GM23338 (cell line): Measurements from ENCODE around the gene NCAN. TPM values are rescaled to one million over a fixed set of nuclear protein-coding genes. Genes with fewer than 3 reads are reported as not detected.

ENCODE experiments used
- ATAC-seq: fragments of 200-7000 bp; cut with Tn5 transposase; 3 replicates; pipeline ENCODE4 v1.9.1; 2020
- DNase-seq: peaks from one replicate; pipeline ENCODE4 v3.0.0-alpha.2; 2015; ENCODE audit warnings: low spot score
- H2AFZ ChIP-seq: fragments of 200-600 bp; sonication (generic); 2 replicates; pipeline ENCODE4 v1.8.0; 2016; ENCODE audit warnings: antibody characterized with exemption, mild to moderate bottlenecking, moderate library complexity
- H3F3A ChIP-seq: fragments of 200-600 bp; sonication (generic); replicated peaks from 2 replicates; pipeline ENCODE4 v1.8.0; 2017; ENCODE audit warnings: antibody characterized with exemption, mixed run types, low read depth
- H3K27ac ChIP-seq: fragments of 200-600 bp; sonication (generic); 2 replicates; pipeline ENCODE4 v1.6.1; 2016; ENCODE audit warnings: low read depth
- H3K27me3 ChIP-seq: fragments of 200-600 bp; sonication (generic); 2 replicates; pipeline ENCODE4 v1.8.0; 2016; ENCODE audit warnings: mild to moderate bottlenecking, mixed run types, moderate library complexity; ENCODE audit not compliant: insufficient read depth
- H3K36me3 ChIP-seq: fragments of 200-600 bp; sonication (generic); 2 replicates; pipeline ENCODE4 v1.8.0; 2016; ENCODE audit warnings: mild to moderate bottlenecking; ENCODE audit not compliant: insufficient read depth
- H3K4me1 ChIP-seq: fragments of 200-600 bp; sonication (generic); 2 replicates; pipeline ENCODE4 v1.8.0; 2016; ENCODE audit warnings: mild to moderate bottlenecking, moderate library complexity; ENCODE audit not compliant: insufficient read depth
- H3K4me2 ChIP-seq: fragments of 200-600 bp; sonication (generic); 2 replicates; pipeline ENCODE4 v1.7.1; 2017; ENCODE audit warnings: mixed run types
- H3K4me3 ChIP-seq: fragments of 200-600 bp; sonication (generic); 2 replicates; pipeline ENCODE4 v1.6.1; 2016; ENCODE audit warnings: mixed run types
- H3K79me2 ChIP-seq: fragments of 200-600 bp; sonication (generic); replicated peaks from 2 replicates; pipeline ENCODE4 v1.8.0; 2017; ENCODE audit warnings: mild to moderate bottlenecking; ENCODE audit not compliant: insufficient read depth
- H3K9me2 ChIP-seq: fragments of 200-600 bp; sonication (generic); 2 replicates; pipeline ENCODE4 v1.8.0; 2017; ENCODE audit not compliant: insufficient read depth
- H4K20me1 ChIP-seq: fragments of 200-600 bp; sonication (generic); replicated peaks from 2 replicates; pipeline ENCODE4 v1.8.0; 2017; ENCODE audit warnings: mild to moderate bottlenecking; ENCODE audit not compliant: insufficient read depth
- H3K27ac Mint-ChIP-seq: 2 replicates; pipeline ENCODE4 v1.8.0; 2020; ENCODE audit warnings: inconsistent platforms, mild to moderate bottlenecking, moderate library complexity, mixed read lengths
- H3K27me3 Mint-ChIP-seq: 3 replicates; pipeline ENCODE4 v1.8.0; 2022; ENCODE audit warnings: low read depth, mild to moderate bottlenecking, moderate library complexity, mixed read lengths, inconsistent platforms; ENCODE audit not compliant: insufficient read depth, poor library complexity
- H3K36me3 Mint-ChIP-seq: 3 replicates; pipeline ENCODE4 v1.8.0; 2021; ENCODE audit warnings: low read depth, mild to moderate bottlenecking, inconsistent platforms, moderate library complexity, mixed read lengths
- H3K4me1 Mint-ChIP-seq: 3 replicates; pipeline ENCODE4 v1.8.0; 2020; ENCODE audit warnings: mild to moderate bottlenecking, inconsistent platforms, mixed read lengths
- H3K4me3 Mint-ChIP-seq: 3 replicates; pipeline ENCODE4 v1.8.0; 2021; ENCODE audit warnings: moderate library complexity, mild to moderate bottlenecking, inconsistent platforms, mixed read lengths
- H3K9me3 Mint-ChIP-seq: 3 replicates; pipeline ENCODE4 v1.8.0; 2020; ENCODE audit warnings: moderate library complexity, mild to moderate bottlenecking, inconsistent platforms, mixed read lengths
- CREB1 ChIP-seq: fragments of 250-450 bp; sonication (Bioruptor Pico); IDR thresholded peaks from 2 replicates; pipeline ENCODE4 v1.5.0; 2020; ENCODE audit warnings: low read depth, mild to moderate bottlenecking, moderate library complexity
- EZH2 ChIP-seq: fragments of 200-600 bp; sonication (generic); IDR thresholded peaks from one replicate; pipeline ENCODE4 v1.8.0; 2017; ENCODE audit warnings: antibody characterized with exemption, mild to moderate bottlenecking, low read depth; ENCODE audit not compliant: unreplicated experiment
- EZH2phosphoT487 ChIP-seq: fragments of 200-600 bp; sonication (generic); IDR thresholded peaks from one replicate; pipeline ENCODE4 v1.8.1; 2018; ENCODE audit warnings: antibody characterized with exemption; ENCODE audit not compliant: unreplicated experiment
- JUNB ChIP-seq: IDR thresholded peaks from one replicate; pipeline ENCODE4 v1.6.1; 2016; ENCODE audit warnings: antibody characterized with exemption; ENCODE audit not compliant: unreplicated experiment
- NANOG ChIP-seq: IDR thresholded peaks from 2 replicates; pipeline ENCODE4 v1.6.1; 2016; ENCODE audit warnings: antibody characterized with exemption, borderline replicate concordance
- POLR2AphosphoS5 ChIP-seq: IDR thresholded peaks from 2 replicates; pipeline ENCODE4 v1.6.1; 2016; ENCODE audit warnings: antibody characterized with exemption, low read depth
- STAT1 ChIP-seq: IDR thresholded peaks from one replicate; pipeline ENCODE4 v1.6.1; 2016; ENCODE audit warnings: antibody characterized with exemption; ENCODE audit not compliant: unreplicated experiment
- ZNF114 ChIP-seq: fragments of 250-450 bp; sonication (Bioruptor Pico); IDR thresholded peaks from 2 replicates; pipeline ENCODE4 v1.5.0; 2020; ENCODE audit warnings: mild to moderate bottlenecking, moderate library complexity
- ZNF331 ChIP-seq: fragments of 250-450 bp; sonication (Bioruptor Pico); IDR thresholded peaks from 2 replicates; pipeline ENCODE4 v1.5.0; 2020; ENCODE audit warnings: low read depth, mild to moderate bottlenecking, moderate library complexity
- polyA plus RNA-seq: library from polyadenylated mRNA; unstranded; fragments of >200 nt; fragmentation: Nextera tagmentation; extraction: Ambion mirVana; gene quantifications from 2 replicates; pipeline ENCODE4 v1.2.1, GENCODE V29; 2016
- total RNA-seq: library from RNA; depleted of rRNA; stranded (reverse); fragments of >200 nt; shearing (Covaris generic); gene quantifications from 2 replicates; pipeline ENCODE4 v1.2.3, GENCODE V29; 2014
- TF ChIP-seq, protein P1 (sequence below), 2 experiments: fragments of 200-600 bp in 1 of 2; sonication (generic) in 1 of 2; conservative IDR thresholded peaks; 2 replicates each; pipeline versions ENCODE4 v1.5.1 to v1.6.1; 2016 to 2017; ENCODE audit warnings: antibody characterized with exemption in 2 of 2, low read depth in 2 of 2, mild to moderate bottlenecking in 2 of 2, moderate library complexity in 1 of 2
- TF ChIP-seq, protein P2 (sequence below): IDR thresholded peaks from 2 replicates; pipeline ENCODE4 v1.6.1; 2016; ENCODE audit warnings: antibody characterized with exemption
- TF ChIP-seq, protein P3 (sequence below): IDR thresholded peaks from one replicate; pipeline ENCODE4 v1.6.1; 2018; ENCODE audit warnings: antibody characterized with exemption; ENCODE audit not compliant: unreplicated experiment
- TF ChIP-seq, protein P4 (sequence below): fragments of 250-450 bp; sonication (Bioruptor Pico); IDR thresholded peaks from 2 replicates; pipeline ENCODE4 v1.5.0; 2020; ENCODE audit warnings: mild to moderate bottlenecking, moderate library complexity

The NCAN gene
- total and polyA plus RNA-seq, 2 experiments from 2014 or later, result 1.8 to 9.4 TPM

DNA sequence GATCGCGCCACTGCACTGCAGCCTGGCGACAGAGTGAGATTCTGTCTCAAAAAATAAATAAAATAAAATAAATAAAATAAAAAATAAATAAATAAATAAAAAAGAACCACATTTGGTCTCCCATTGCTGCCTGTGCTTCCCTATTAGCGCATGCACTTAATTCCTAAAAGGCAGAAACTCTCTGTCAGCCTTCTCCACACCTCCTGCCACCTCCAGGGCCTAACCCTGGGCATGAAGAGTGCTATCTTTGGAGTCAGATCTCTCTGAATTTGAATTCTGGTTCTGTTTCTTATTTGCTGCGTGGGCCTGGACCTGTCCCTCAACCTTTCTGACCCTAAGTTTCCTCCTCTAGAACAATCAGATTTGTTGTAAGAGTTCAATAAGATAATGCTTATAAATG, 11.3 kb downstream of the NCAN start:
- no peak for DNase-seq
- H3K27ac ChIP-seq, result no peak overlapping the region
- H2AFZ ChIP-seq, result no peak overlapping the region
- no peak overlapping the region for H3K4me2 ChIP-seq
- peaks cover 15% of the 10 kb centered on the region for H3K27me3 ChIP-seq
- Mint-ChIP-seq H3K27me3 (peaks cover 22% of the 10 kb centered on the region), H3K4me3 (no peak overlapping the region), H3K9me3 (peaks cover 3% of the 10 kb centered on the region; the same call in 2 of the 3 replicates), H3K27ac (no peak overlapping the region), H3K4me1 (peaks cover 3% of the 10 kb centered on the region), H3K36me3 (no peaks in the 10 kb centered on the region)
- H3K9me2 ChIP-seq, result no peaks in the 10 kb centered on the region
- peaks cover 12% of the 10 kb centered on the region for H3F3A ChIP-seq
- H3K36me3 ChIP-seq, result no peaks in the 10 kb centered on the region
- no peak for ATAC-seq
- no peaks in the 10 kb centered on the region for H4K20me1 ChIP-seq
- peaks cover 5% of the 10 kb centered on the region; the same call in 1 of the 2 replicates for H3K4me1 ChIP-seq
- no peak overlapping the region for H3K4me3 ChIP-seq
- H3K79me2 ChIP-seq, result no peaks in the 10 kb centered on the region
- TF ChIP-seq ZNF331 (CRISPR knock-in tag) (no peak), JUNB (no peak), EZH2phosphoT487 (no peak), POLR2AphosphoS5 (no peak), CREB1 (CRISPR knock-in tag) (no peak), NANOG (no peak), ZNF114 (no peak), EZH2 (no peak), STAT1 (no peak)
- TF ChIP-seq, protein P1, sequence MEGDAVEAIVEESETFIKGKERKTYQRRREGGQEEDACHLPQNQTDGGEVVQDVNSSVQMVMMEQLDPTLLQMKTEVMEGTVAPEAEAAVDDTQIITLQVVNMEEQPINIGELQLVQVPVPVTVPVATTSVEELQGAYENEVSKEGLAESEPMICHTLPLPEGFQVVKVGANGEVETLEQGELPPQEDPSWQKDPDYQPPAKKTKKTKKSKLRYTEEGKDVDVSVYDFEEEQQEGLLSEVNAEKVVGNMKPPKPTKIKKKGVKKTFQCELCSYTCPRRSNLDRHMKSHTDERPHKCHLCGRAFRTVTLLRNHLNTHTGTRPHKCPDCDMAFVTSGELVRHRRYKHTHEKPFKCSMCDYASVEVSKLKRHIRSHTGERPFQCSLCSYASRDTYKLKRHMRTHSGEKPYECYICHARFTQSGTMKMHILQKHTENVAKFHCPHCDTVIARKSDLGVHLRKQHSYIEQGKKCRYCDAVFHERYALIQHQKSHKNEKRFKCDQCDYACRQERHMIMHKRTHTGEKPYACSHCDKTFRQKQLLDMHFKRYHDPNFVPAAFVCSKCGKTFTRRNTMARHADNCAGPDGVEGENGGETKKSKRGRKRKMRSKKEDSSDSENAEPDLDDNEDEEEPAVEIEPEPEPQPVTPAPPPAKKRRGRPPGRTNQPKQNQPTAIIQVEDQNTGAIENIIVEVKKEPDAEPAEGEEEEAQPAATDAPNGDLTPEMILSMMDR (conservative IDR thresholded peaks at IDR 0.05; ENCODE audit: low read depth in 2 of 2), result no peak
- TF ChIP-seq, protein P2, sequence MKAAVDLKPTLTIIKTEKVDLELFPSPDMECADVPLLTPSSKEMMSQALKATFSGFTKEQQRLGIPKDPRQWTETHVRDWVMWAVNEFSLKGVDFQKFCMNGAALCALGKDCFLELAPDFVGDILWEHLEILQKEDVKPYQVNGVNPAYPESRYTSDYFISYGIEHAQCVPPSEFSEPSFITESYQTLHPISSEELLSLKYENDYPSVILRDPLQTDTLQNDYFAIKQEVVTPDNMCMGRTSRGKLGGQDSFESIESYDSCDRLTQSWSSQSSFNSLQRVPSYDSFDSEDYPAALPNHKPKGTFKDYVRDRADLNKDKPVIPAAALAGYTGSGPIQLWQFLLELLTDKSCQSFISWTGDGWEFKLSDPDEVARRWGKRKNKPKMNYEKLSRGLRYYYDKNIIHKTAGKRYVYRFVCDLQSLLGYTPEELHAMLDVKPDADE, result no peak
- TF ChIP-seq, protein P3, sequence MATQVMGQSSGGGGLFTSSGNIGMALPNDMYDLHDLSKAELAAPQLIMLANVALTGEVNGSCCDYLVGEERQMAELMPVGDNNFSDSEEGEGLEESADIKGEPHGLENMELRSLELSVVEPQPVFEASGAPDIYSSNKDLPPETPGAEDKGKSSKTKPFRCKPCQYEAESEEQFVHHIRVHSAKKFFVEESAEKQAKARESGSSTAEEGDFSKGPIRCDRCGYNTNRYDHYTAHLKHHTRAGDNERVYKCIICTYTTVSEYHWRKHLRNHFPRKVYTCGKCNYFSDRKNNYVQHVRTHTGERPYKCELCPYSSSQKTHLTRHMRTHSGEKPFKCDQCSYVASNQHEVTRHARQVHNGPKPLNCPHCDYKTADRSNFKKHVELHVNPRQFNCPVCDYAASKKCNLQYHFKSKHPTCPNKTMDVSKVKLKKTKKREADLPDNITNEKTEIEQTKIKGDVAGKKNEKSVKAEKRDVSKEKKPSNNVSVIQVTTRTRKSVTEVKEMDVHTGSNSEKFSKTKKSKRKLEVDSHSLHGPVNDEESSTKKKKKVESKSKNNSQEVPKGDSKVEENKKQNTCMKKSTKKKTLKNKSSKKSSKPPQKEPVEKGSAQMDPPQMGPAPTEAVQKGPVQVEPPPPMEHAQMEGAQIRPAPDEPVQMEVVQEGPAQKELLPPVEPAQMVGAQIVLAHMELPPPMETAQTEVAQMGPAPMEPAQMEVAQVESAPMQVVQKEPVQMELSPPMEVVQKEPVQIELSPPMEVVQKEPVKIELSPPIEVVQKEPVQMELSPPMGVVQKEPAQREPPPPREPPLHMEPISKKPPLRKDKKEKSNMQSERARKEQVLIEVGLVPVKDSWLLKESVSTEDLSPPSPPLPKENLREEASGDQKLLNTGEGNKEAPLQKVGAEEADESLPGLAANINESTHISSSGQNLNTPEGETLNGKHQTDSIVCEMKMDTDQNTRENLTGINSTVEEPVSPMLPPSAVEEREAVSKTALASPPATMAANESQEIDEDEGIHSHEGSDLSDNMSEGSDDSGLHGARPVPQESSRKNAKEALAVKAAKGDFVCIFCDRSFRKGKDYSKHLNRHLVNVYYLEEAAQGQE, result no peak
- TF ChIP-seq, protein P4, sequence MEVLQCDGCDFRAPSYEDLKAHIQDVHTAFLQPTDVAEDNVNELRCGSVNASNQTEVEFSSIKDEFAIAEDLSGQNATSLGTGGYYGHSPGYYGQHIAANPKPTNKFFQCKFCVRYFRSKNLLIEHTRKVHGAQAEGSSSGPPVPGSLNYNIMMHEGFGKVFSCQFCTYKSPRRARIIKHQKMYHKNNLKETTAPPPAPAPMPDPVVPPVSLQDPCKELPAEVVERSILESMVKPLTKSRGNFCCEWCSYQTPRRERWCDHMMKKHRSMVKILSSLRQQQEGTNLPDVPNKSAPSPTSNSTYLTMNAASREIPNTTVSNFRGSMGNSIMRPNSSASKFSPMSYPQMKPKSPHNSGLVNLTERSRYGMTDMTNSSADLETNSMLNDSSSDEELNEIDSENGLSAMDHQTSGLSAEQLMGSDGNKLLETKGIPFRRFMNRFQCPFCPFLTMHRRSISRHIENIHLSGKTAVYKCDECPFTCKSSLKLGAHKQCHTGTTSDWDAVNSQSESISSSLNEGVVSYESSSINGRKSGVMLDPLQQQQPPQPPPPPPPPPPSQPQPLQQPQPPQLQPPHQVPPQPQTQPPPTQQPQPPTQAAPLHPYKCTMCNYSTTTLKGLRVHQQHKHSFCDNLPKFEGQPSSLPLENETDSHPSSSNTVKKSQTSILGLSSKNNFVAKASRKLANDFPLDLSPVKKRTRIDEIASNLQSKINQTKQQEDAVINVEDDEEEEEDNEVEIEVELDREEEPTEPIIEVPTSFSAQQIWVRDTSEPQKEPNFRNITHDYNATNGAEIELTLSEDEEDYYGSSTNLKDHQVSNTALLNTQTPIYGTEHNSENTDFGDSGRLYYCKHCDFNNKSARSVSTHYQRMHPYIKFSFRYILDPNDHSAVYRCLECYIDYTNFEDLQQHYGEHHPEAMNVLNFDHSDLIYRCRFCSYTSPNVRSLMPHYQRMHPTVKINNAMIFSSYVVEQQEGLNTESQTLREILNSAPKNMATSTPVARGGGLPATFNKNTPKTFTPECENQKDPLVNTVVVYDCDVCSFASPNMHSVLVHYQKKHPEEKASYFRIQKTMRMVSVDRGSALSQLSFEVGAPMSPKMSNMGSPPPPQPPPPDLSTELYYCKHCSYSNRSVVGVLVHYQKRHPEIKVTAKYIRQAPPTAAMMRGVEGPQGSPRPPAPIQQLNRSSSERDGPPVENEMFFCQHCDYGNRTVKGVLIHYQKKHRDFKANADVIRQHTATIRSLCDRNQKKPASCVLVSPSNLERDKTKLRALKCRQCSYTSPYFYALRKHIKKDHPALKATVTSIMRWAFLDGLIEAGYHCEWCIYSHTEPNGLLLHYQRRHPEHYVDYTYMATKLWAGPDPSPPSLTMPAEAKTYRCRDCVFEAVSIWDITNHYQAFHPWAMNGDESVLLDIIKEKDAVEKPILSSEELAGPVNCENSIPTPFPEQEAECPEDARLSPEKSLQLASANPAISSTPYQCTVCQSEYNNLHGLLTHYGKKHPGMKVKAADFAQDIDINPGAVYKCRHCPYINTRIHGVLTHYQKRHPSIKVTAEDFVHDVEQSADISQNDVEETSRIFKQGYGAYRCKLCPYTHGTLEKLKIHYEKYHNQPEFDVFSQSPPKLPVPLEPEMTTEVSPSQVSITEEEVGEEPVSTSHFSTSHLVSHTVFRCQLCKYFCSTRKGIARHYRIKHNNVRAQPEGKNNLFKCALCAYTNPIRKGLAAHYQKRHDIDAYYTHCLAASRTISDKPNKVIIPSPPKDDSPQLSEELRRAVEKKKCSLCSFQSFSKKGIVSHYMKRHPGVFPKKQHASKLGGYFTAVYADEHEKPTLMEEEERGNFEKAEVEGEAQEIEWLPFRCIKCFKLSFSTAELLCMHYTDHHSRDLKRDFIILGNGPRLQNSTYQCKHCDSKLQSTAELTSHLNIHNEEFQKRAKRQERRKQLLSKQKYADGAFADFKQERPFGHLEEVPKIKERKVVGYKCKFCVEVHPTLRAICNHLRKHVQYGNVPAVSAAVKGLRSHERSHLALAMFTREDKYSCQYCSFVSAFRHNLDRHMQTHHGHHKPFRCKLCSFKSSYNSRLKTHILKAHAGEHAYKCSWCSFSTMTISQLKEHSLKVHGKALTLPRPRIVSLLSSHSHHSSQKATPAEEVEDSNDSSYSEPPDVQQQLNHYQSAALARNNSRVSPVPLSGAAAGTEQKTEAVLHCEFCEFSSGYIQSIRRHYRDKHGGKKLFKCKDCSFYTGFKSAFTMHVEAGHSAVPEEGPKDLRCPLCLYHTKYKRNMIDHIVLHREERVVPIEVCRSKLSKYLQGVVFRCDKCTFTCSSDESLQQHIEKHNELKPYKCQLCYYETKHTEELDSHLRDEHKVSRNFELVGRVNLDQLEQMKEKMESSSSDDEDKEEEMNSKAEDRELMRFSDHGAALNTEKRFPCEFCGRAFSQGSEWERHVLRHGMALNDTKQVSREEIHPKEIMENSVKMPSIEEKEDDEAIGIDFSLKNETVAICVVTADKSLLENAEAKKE (CRISPR knock-in tag), result no peak
